Measurements from ENCODE around the gene MIPOL1. TPM values are rescaled to one million over a fixed set of nuclear protein-coding genes. Genes with fewer than 3 reads are reported as not detected.
"Not testable (repeated sequence)": the region's sequence is repeated elsewhere in the genome, so short reads cannot be mapped to it uniquely, and the experiment has no call there.

Gene MIPOL1
- total and polyA plus RNA-seq, 4 donors: 0.51 to 6.6 (median 1.9) TPM

GRCh38 chr14:37453985-37454384, 256.2 kb downstream of the MIPOL1 start (continued):
- TF ChIP-seq REST (IDR thresholded peaks at IDR 0.05): no peak
- no peak for TF ChIP-seq RAD21 (IDR thresholded peaks at IDR 0.05)
- TF ChIP-seq FOXA2 (IDR thresholded peaks at IDR 0.05): no peak
- no peak for TF ChIP-seq FOXA1 (IDR thresholded peaks at IDR 0.05)
- no peak for TF ChIP-seq EGR1 (IDR thresholded peaks at IDR 0.05; ENCODE audit: low read depth in 2 of 2)
- no peak for TF ChIP-seq GABPA (IDR thresholded peaks at IDR 0.05 in 1 of 2, conservative IDR thresholded peaks at IDR 0.05 in 1 of 2)
- TF ChIP-seq JUND (IDR thresholded peaks at IDR 0.05): no peak

- Histone ChIP-seq H3K9me3 (ENCODE audit: control insufficient read depth in 4 of 4, low read length in 3 of 4) (peaks cover 0 to 9% (median 2%) of the 10 kb centered on the region in 4 donors), H3K4me3 (ENCODE audit: low read depth in 1 of 3, low read length in 3 of 3) (no peak overlapping the region), H3K36me3 (ENCODE audit: control insufficient read depth in 4 of 4, insufficient read depth in 3 of 4, low read depth in 1 of 4, low read length in 3 of 4) (no peaks in the 10 kb centered on the region), H3K27me3 (ENCODE audit: control insufficient read depth in 4 of 4, insufficient read depth in 4 of 4, low read length in 3 of 4) (no peaks in the 10 kb centered on the region), H3K27ac (ENCODE audit: low read depth in 1 of 2, low read length in 2 of 2) (no peak overlapping the region), H3K4me1 (ENCODE audit: control insufficient read depth in 4 of 4, insufficient read depth in 4 of 4, low read length in 3 of 4) (no peaks in the 10 kb centered on the region), H3K9ac (ENCODE audit: low read depth in 1 of 2, low read length in 2 of 2) (no peak overlapping the region)
- TF ChIP-seq RAD21 (IDR thresholded peaks at IDR 0.05) (no peak), EGR1 (IDR thresholded peaks at IDR 0.05; ENCODE audit: low read depth in 2 of 2) (no peak), GABPA (IDR thresholded peaks at IDR 0.05 in 1 of 2, conservative IDR thresholded peaks at IDR 0.05 in 1 of 2) (no peak), TAF1 (conservative IDR thresholded peaks at IDR 0.05) (no peak), NR2F2 (IDR thresholded peaks at IDR 0.05) (no peak), REST (IDR thresholded peaks at IDR 0.05) (no peak)
- no peak for DNase-seq (ENCODE audit: low spot score)
Measured at GRCh38 chr14:37457334-37457733, 259.6 kb downstream of the MIPOL1 start.

GRCh38 chr14:37462426-37462825, 264.7 kb downstream of the MIPOL1 start:
- H3K36me3 ChIP-seq (ENCODE audit: control insufficient read depth in 4 of 4, insufficient read depth in 3 of 4, low read depth in 1 of 4, low read length in 3 of 4); DNase-seq (ENCODE audit: low spot score); H3K9ac ChIP-seq (ENCODE audit: low read depth in 1 of 2, low read length in 2 of 2); H3K27me3 ChIP-seq (ENCODE audit: control insufficient read depth in 4 of 4, insufficient read depth in 4 of 4, low read length in 3 of 4); H3K27ac ChIP-seq (ENCODE audit: low read depth in 1 of 2, low read length in 2 of 2); H3K4me3 ChIP-seq (ENCODE audit: low read depth in 1 of 3, low read length in 3 of 3): not testable (repeated sequence)
- H3K9me3 ChIP-seq (ENCODE audit: control insufficient read depth in 4 of 4, low read length in 3 of 4): peaks cover 0 to 14% (median 2%) of the 10 kb centered on the region in 4 donors
- peaks cover under 1 to 12% (median 7%) of the 10 kb centered on the region in 4 donors for H3K4me1 ChIP-seq (ENCODE audit: control insufficient read depth in 4 of 4, insufficient read depth in 4 of 4, low read length in 3 of 4)
- 95% methylated on average over 1 of the region's 1 CpG for WGBS
